ENCODE measurements around the gene LRRC72.

DNA sequence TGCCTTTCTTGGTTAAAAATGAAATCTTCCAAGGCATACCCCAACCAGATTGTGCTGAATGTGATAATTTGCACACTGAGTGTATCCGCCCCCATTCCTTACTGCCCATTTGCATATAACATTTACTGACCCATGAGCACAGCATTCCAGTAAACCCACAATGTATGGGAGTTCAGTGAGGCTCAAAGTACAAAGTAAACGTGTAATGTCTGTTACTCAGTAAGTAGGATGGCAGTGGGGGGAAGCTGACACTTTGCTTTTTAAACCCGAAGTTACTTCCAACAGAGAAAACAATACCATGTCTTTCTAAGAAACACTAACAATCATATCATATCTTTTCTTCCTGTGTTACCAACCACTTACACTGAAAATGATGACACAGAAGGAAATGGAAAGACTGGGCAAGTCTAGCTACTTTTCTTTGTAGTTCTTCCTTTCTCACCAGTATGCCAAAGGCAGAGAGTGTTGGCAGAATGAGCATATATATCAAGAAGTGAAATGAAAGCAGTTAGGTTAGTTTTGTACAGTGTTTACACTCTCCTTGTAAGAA, 34.0 kb upstream of the LRRC72 start:
- TF ChIP-seq EP300 (IDR thresholded peaks at IDR 0.05) (no peak), POLR2AphosphoS5 (IDR thresholded peaks at IDR 0.05) (no peak), POLR2A (IDR thresholded peaks at IDR 0.05) (no peak)
- TF ChIP-seq, protein P1, sequence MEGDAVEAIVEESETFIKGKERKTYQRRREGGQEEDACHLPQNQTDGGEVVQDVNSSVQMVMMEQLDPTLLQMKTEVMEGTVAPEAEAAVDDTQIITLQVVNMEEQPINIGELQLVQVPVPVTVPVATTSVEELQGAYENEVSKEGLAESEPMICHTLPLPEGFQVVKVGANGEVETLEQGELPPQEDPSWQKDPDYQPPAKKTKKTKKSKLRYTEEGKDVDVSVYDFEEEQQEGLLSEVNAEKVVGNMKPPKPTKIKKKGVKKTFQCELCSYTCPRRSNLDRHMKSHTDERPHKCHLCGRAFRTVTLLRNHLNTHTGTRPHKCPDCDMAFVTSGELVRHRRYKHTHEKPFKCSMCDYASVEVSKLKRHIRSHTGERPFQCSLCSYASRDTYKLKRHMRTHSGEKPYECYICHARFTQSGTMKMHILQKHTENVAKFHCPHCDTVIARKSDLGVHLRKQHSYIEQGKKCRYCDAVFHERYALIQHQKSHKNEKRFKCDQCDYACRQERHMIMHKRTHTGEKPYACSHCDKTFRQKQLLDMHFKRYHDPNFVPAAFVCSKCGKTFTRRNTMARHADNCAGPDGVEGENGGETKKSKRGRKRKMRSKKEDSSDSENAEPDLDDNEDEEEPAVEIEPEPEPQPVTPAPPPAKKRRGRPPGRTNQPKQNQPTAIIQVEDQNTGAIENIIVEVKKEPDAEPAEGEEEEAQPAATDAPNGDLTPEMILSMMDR (IDR thresholded peaks at IDR 0.05): no peak
